Naive thymus-derived CD4-positive, alpha-beta T cell (primary cell): Measurements from ENCODE around the gene NQO1. TPM values are rescaled to one million over a fixed set of nuclear protein-coding genes. Genes with fewer than 3 reads are reported as not detected.

Experiments used
- ATAC-seq: fragments of 150-1000 bp; cut with Tn5 transposase; 2 replicates; pipeline ENCODE4 v1.10.0; 2021; ENCODE audit warnings: mild to moderate bottlenecking, moderate library complexity
- CTCF ChIA-PET: fragments of 350-600 bp; sonication (Branson Sonifier 250); formaldehyde crosslinking; loops from one replicate; lab custom pipeline; 2021; ENCODE audit warnings: antibody characterized with exemption; lab: Charles Lee
- POLR2A ChIA-PET: fragments of 350-600 bp; sonication (Branson Sonifier 250); formaldehyde crosslinking; loops from one replicate; lab custom pipeline; 2021; ENCODE audit warnings: antibody characterized with exemption, inconsistent platforms; lab: Charles Lee
- DNase-seq, 9 donors: peaks; one replicate each; pipeline versions ENCODE4 v3.0.0 to v3.0.0-alpha.2; 2020 to 2022; ENCODE audit warnings: mixed read lengths in 1 of 9
- H3K27ac ChIP-seq: one replicate; pipeline ENCODE4 v1.7.0; 2013; ENCODE audit warnings: mild to moderate bottlenecking, low read depth, low read length, moderate library complexity
- H3K27me3 ChIP-seq, 2 donors: one replicate each; pipeline ENCODE4 v1.7.0; 2013; ENCODE audit warnings: low read length in 2 of 2, mild to moderate bottlenecking in 2 of 2, moderate library complexity in 2 of 2; ENCODE audit not compliant: control insufficient read depth in 2 of 2, insufficient read depth in 2 of 2
- H3K36me3 ChIP-seq, 3 experiments: 1 replicate in 2 of 3; 2 replicates in 1 of 3; pipeline ENCODE4 v1.7.0; 2013; ENCODE audit warnings: low read length in 3 of 3, mild to moderate bottlenecking in 3 of 3, moderate library complexity in 1 of 3; ENCODE audit not compliant: insufficient read depth in 3 of 3, control insufficient read depth in 2 of 3
- H3K4me1 ChIP-seq, 2 donors: one replicate each; pipeline ENCODE4 v1.7.0; 2013; ENCODE audit warnings: low read length in 2 of 2, mild to moderate bottlenecking in 2 of 2, moderate library complexity in 1 of 2; ENCODE audit not compliant: control insufficient read depth in 2 of 2, insufficient read depth in 2 of 2
- H3K4me3 ChIP-seq: 2 replicates; pipeline ENCODE4 v1.7.0; 2013; ENCODE audit warnings: mild to moderate bottlenecking, low read length
- H3K9me3 ChIP-seq, 3 experiments: 1 replicate in 2 of 3; 2 replicates in 1 of 3; pipeline ENCODE4 v1.7.0; 2013; ENCODE audit warnings: low read length in 3 of 3; ENCODE audit not compliant: control insufficient read depth in 2 of 3
- H3K27ac Mint-ChIP-seq, 9 donors: one replicate each; pipeline ENCODE4 v1.8.0; 2020 to 2022; ENCODE audit warnings: mixed read lengths in 9 of 9, mild to moderate bottlenecking in 8 of 9, moderate library complexity in 5 of 9, inconsistent platforms in 2 of 9
- H3K27me3 Mint-ChIP-seq, 5 donors: one replicate each; pipeline ENCODE4 v1.8.0; 2021 to 2022; ENCODE audit warnings: mixed read lengths in 5 of 5, mild to moderate bottlenecking in 1 of 5
- H3K36me3 Mint-ChIP-seq, 5 donors: one replicate each; pipeline ENCODE4 v1.8.0; 2020 to 2022; ENCODE audit warnings: mixed read lengths in 5 of 5, mild to moderate bottlenecking in 3 of 5, inconsistent platforms in 1 of 5
- H3K4me1 Mint-ChIP-seq, 7 donors: one replicate each; pipeline ENCODE4 v1.8.0; 2020 to 2022; ENCODE audit warnings: mixed read lengths in 7 of 7, mild to moderate bottlenecking in 3 of 7, inconsistent platforms in 1 of 7
- H3K4me3 Mint-ChIP-seq, 10 donors: one replicate each; pipeline ENCODE4 v1.8.0; 2020 to 2022; ENCODE audit warnings: mild to moderate bottlenecking in 10 of 10, mixed read lengths in 10 of 10, moderate library complexity in 6 of 10, inconsistent platforms in 2 of 10
- H3K9me3 Mint-ChIP-seq, 11 donors: one replicate each; pipeline ENCODE4 v1.8.0; 2020 to 2022; ENCODE audit warnings: mixed read lengths in 11 of 11, mild to moderate bottlenecking in 4 of 11, inconsistent platforms in 1 of 11, moderate library complexity in 1 of 11
- intact Hi-C, 2 donors: fragments of 100-400 bp; cut with micrococcal nuclease; formaldehyde crosslinking; loops; one replicate each; pipeline ENCODE4 v1.15.1; 2023
- polyA plus RNA-seq, 2 donors: library from polyadenylated mRNA; unstranded; fragments of 300-500 nt; fragmentation: Illumina TruSeq; gene quantifications; one replicate each; pipeline ENCODE4 v1.2.3, GENCODE V29; 2021
- total RNA-seq, 6 experiments: library from RNA in 5 of 6; stranded (reverse) in 5 of 6; gene quantifications; 1 replicate in 5 of 6; 2 replicates in 1 of 6; pipeline ENCODE4 v1.2.3 and lab custom pipeline; 2021 to 2026

NQO1 gene
- total and polyA plus RNA-seq, 7 experiments from 2014 or later, result 1.7 to 27.3 (median 3.2) TPM

- H3K4me3 Mint-ChIP-seq, result no peak overlapping the region
- no peaks in the 10 kb centered on the region for H3K4me1 ChIP-seq
- H3K36me3 ChIP-seq, result no peaks in the 10 kb centered on the region
- no peaks in the 10 kb centered on the region for H3K27me3 Mint-ChIP-seq
- DNase-seq, result no peak
- POLR2A ChIA-PET, result interaction anchor here (1.2 to 3.7 kb wide), 2 partner anchors 43 to 48 kb away, joined by 3 to 23 read pairs; partner anchors contain the start of gene NOB1
- no peak for ATAC-seq
- peaks cover 0 to 6% (median 0%) of the 10 kb centered on the region in 7 donors for H3K4me1 Mint-ChIP-seq
- intact Hi-C loops, result no loop called here
- H3K27ac ChIP-seq, result no peak overlapping the region
- H3K9me3 ChIP-seq, result no peaks in the 10 kb centered on the region
- CTCF ChIA-PET, result interaction anchor here (0.9 to 4.2 kb wide), 3 partner anchors 39 to 588 kb away, joined by 3 to 43 read pairs (median 3); partner anchors contain the start of gene NOB1
- H3K36me3 Mint-ChIP-seq, result peaks cover 0 to 8% (median 0%) of the 10 kb centered on the region in 5 donors
- no peak overlapping the region for H3K4me3 ChIP-seq
- H3K9me3 Mint-ChIP-seq, result peaks cover 0 to 3% (median 0%) of the 10 kb centered on the region in 11 donors
- no peaks in the 10 kb centered on the region for H3K27me3 ChIP-seq
- H3K27ac Mint-ChIP-seq, result peak overlapping the region in 2 of 9 donors; percentile 21 to 56
Measured at GRCh38 chr16:69711115-69711740, 15.1 kb downstream of the NQO1 start.

- Mint-ChIP-seq H3K9me3 (peaks cover 0 to 3% (median 0%) of the 10 kb centered on the region in 11 donors), H3K36me3 (peaks cover 0 to 8% (median 0%) of the 10 kb centered on the region in 5 donors), H3K4me3 (no peak overlapping the region), H3K27ac (peak overlapping the region in 6 of 9 donors; percentile 16 to 61 (median 56)), H3K4me1 (peaks cover 0 to 6% (median 0%) of the 10 kb centered on the region in 7 donors), H3K27me3 (no peaks in the 10 kb centered on the region)
- intact Hi-C loops, result loop anchor here (1.0 to 5.0 kb wide), 6 partner anchors 17 to 312 kb away; partner anchors contain the start of genes NQO1 (in 2 of the 2), NOB1 (in 1 of the 2) and WWP2 (in 1 of the 2)
- DNase-seq (peak in 7 of 9 donors; percentile 35 to 67 (median 59)), ATAC-seq (peak; percentile 78)
- H3K9me3 ChIP-seq, result no peaks in the 10 kb centered on the region
- H3K27ac ChIP-seq, result no peak overlapping the region
- no peaks in the 10 kb centered on the region for H3K36me3 ChIP-seq
- no peak overlapping the region for H3K4me3 ChIP-seq
- H3K4me1 ChIP-seq, result no peaks in the 10 kb centered on the region
- POLR2A ChIA-PET, result interaction anchor here (1.0 to 3.7 kb wide), 2 partner anchors 44 to 76 kb away, joined by 4 to 23 read pairs; partner anchors contain the start of gene NOB1
- H3K27me3 ChIP-seq, result no peaks in the 10 kb centered on the region
- CTCF ChIA-PET, result interaction anchor here (0.5 to 4.2 kb wide), 11 partner anchors 15 to 310 kb away, joined by 3 to 43 read pairs (median 3); partner anchors contain the start of genes NOB1 and NQO1
Measured at GRCh38 chr16:69709456-69710084, 16.8 kb downstream of the NQO1 start.

- ChIA-PET POLR2A (interaction anchor here (0.6 to 3.7 kb wide), 2 partner anchors 8 to 46 kb away, joined by 3 to 23 read pairs; partner anchors contain the start of gene NOB1), CTCF (interaction anchor here (0.6 to 4.2 kb wide), 7 partner anchors 16 to 310 kb away, joined by 3 to 43 read pairs (median 3); partner anchors contain the start of genes NOB1 and NQO1)
- H3K4me1 Mint-ChIP-seq, result peaks cover 0 to 6% (median 0%) of the 10 kb centered on the region in 7 donors
- no peak for ATAC-seq
- peaks cover 0 to 3% (median 0%) of the 10 kb centered on the region in 11 donors for H3K9me3 Mint-ChIP-seq
- H3K27ac Mint-ChIP-seq, result peak overlapping the region in 3 of 9 donors; percentile 1 to 45 (median 34)
- H3K27me3 ChIP-seq, result no peaks in the 10 kb centered on the region
- H3K27ac ChIP-seq, result no peak overlapping the region
- no peaks in the 10 kb centered on the region for H3K36me3 ChIP-seq
- no peaks in the 10 kb centered on the region for H3K4me1 ChIP-seq
- no peaks in the 10 kb centered on the region for H3K9me3 ChIP-seq
- no peaks in the 10 kb centered on the region for H3K27me3 Mint-ChIP-seq
- H3K4me3 Mint-ChIP-seq, result no peak overlapping the region
- intact Hi-C loops, result loop anchor here (2.0 to 5.0 kb wide), 3 partner anchors 55 to 311 kb away; partner anchors contain the start of gene WWP2 (in 1 of the 2)
- peaks cover 0 to 8% (median 0%) of the 10 kb centered on the region in 5 donors for H3K36me3 Mint-ChIP-seq
- no peak overlapping the region for H3K4me3 ChIP-seq
- DNase-seq, result no peak
Measured at GRCh38 chr16:69707920-69708683, 18.3 kb downstream of the NQO1 start.

- no peak overlapping the region for H3K4me3 ChIP-seq
- no peaks in the 10 kb centered on the region for H3K27me3 ChIP-seq
- intact Hi-C loops, result loop anchor here (5.0 kb wide), 2 partner anchors 225 to 310 kb away; no protein-coding TSS in a partner anchor
- ATAC-seq, result no peak
- Mint-ChIP-seq H3K27ac (peak overlapping the region in 4 of 9 donors; percentile 6 to 69 (median 23)), H3K4me1 (peaks cover 0 to 6% (median 0%) of the 10 kb centered on the region in 7 donors), H3K9me3 (peaks cover 0 to 3% (median 0%) of the 10 kb centered on the region in 11 donors), H3K4me3 (no peak overlapping the region), H3K27me3 (no peaks in the 10 kb centered on the region), H3K36me3 (peaks cover 0 to 4% (median 0%) of the 10 kb centered on the region in 5 donors)
- H3K27ac ChIP-seq, result no peak overlapping the region
- no peaks in the 10 kb centered on the region for H3K4me1 ChIP-seq
- ChIA-PET CTCF (interaction anchor here (0.6 kb wide), 1 partner anchor 392 kb away, joined by 3 read pairs; no protein-coding TSS in a partner anchor), POLR2A (interaction anchor here (1.3 kb wide), 1 partner anchor 51 kb away, joined by 3 read pairs; no protein-coding TSS in a partner anchor)
- H3K9me3 ChIP-seq, result no peaks in the 10 kb centered on the region
- no peak for DNase-seq
- H3K36me3 ChIP-seq, result no peaks in the 10 kb centered on the region
Measured at GRCh38 chr16:69706975-69707340, 19.4 kb downstream of the NQO1 start.

GRCh38 chr16:69706256-69706974, 19.9 kb downstream of the NQO1 start:
- intact Hi-C loops, result loop anchor here (5.0 kb wide), 2 partner anchors 226 to 309 kb away; no protein-coding TSS in a partner anchor
- Histone ChIP-seq H3K36me3 (no peaks in the 10 kb centered on the region), H3K9me3 (no peaks in the 10 kb centered on the region), H3K27ac (no peak overlapping the region), H3K4me1 (no peaks in the 10 kb centered on the region), H3K27me3 (no peaks in the 10 kb centered on the region), H3K4me3 (no peak overlapping the region)
- no peaks in the 10 kb centered on the region for H3K27me3 Mint-ChIP-seq
- no peak for ATAC-seq
- peak overlapping the region in 4 of 9 donors; percentile 6 to 69 (median 28) for H3K27ac Mint-ChIP-seq
- peaks cover 0 to 3% (median 0%) of the 10 kb centered on the region in 11 donors for H3K9me3 Mint-ChIP-seq
- ChIA-PET CTCF (no interaction called here), POLR2A (interaction anchor here (0.7 to 1.3 kb wide), 2 partner anchors 52 to 783 kb away, joined by 3 read pairs; no protein-coding TSS in a partner anchor)
- H3K4me3 Mint-ChIP-seq, result no peak overlapping the region
- H3K36me3 Mint-ChIP-seq, result peaks cover 0 to 6% (median 0%) of the 10 kb centered on the region in 5 donors
- H3K4me1 Mint-ChIP-seq, result peaks cover 0 to 6% (median 0%) of the 10 kb centered on the region in 7 donors
- DNase-seq, result no peak
